HG03095 (cell line): Measurements from ENCODE around the gene ENO2.

Experiments
- ATAC-seq: cut with Tn5 transposase; IDR thresholded peaks from one replicate; pipeline ENCODE4 v1.9.1; 2021; ENCODE audit warnings: moderate library complexity; ENCODE audit not compliant: unreplicated experiment

Gene ENO2

DNA sequence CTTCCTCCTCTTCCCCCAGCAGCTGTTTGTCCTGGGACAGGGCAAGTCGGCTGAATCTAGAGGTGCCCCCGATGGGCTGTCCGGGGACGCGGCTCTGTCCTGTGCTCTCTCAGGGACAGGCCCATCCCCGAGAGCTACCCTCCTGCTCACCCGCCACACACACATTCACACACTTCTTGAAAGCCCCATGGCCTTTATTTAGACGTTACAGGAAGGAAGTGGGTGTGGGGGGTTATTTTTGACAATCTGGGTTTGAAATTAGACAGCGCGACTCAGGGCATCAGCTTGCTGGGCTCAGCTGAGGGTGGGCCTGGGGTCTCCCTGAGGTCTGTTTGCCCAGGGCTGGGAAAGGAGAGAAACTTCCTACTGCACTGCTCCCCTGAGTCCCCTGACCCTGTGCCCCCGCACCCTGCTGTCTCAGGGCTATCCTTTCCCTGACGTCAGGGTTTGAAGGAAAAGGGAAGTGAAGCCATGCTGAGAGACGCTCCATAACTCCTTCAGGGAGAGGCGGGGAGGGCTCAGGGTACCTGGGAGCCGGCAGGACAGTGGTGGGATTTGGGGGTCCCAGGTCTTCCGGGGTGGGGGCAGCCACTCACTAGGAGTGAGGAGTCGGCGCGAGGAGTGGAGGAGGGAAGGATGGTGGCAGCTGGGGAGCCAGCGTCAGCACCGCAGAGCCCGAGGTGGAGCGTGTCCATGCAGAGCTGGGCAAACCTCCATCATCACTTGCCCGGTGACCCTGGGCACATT lies 44.9 kb downstream of the ENO2 start:
- ATAC-seq = peak; percentile 45

DNA sequence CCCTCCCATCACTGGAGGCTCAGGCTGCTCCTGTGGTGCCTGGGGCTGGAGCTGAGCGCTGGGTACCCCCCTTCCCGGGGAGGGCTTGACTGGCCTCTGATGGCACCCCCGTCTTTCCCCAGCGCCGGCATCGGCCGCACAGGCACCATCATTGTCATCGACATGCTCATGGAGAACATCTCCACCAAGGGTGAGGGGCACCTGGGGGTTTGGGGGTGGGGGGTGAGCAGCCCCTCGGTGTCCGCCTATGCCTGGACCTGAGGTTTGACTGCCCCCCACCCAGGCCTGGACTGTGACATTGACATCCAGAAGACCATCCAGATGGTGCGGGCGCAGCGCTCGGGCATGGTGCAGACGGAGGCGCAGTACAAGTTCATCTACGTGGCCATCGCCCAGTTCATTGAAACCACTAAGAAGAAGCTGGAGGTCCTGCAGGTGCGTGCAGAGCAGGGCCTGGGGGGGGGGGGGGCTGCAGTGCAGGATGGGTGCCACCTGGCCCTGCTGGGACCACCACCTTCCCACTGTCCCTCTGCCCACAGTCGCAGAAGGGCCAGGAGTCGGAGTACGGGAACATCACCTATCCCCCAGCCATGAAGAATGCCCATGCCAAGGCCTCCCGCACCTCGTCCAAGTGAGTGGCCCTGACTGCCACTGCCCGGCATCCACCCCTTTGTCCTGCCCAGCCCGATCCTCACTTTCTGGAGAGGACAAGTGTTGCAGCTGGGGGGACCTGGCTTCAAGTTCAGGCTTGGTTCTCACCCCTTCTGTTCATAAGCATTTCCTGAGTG lies 45.6 kb downstream of the ENO2 start:
- ATAC-seq = no peak

GRCh38 chr12:6960593-6961277 lies 46.4 kb downstream of the ENO2 start:
- ATAC-seq = no peak

DNA sequence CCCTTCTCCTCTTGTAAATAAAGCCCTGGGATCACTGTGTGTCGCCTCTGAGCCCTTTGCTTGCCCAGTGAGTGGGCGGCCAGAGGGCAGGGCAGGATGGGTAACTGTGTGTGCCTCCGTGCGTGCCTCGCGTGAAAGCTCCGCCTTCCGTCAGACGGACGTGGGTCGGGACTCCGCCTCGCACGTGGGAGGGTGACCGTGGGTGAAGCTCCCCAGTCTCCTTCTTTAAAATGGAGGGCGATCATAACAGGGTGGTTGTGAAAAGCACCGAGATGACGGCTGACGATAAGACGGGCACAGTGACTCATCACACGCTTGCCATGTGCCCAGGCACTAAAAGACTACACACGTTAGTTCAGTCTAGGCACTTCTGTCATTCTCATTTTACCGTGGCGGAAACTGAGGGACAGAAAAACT lies 46.9 kb downstream of the ENO2 start:
- no peak for ATAC-seq

DNA sequence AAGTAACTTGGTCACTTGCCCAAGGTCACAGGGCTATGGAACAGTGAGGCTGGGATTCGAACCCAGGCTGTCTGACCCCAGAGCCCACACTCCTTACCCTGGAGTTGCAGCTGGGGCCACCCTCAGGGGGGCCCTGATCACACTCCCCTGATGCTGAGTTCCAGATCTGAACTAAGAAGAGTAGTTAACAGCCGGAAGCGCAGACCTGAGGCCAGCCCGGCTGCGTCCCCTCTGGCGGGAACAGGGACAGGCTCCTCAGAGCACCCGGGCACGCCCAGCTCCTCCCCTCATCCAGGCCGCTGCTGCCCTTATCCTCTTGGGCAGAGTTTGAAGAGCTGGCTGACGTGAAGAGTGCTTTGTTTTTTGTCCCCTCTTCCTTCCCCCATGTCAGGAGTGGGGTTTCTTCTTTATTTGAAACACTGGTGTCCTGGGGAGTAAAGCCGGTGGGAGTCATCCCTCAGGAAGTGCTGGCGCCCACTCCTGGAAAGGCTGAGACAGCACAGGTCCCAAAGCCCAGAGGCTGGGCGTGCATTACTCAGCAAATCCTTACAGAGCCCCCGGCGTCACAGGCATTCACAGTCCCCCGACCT lies 47.4 kb downstream of the ENO2 start:
- ATAC-seq = no peak

DNA sequence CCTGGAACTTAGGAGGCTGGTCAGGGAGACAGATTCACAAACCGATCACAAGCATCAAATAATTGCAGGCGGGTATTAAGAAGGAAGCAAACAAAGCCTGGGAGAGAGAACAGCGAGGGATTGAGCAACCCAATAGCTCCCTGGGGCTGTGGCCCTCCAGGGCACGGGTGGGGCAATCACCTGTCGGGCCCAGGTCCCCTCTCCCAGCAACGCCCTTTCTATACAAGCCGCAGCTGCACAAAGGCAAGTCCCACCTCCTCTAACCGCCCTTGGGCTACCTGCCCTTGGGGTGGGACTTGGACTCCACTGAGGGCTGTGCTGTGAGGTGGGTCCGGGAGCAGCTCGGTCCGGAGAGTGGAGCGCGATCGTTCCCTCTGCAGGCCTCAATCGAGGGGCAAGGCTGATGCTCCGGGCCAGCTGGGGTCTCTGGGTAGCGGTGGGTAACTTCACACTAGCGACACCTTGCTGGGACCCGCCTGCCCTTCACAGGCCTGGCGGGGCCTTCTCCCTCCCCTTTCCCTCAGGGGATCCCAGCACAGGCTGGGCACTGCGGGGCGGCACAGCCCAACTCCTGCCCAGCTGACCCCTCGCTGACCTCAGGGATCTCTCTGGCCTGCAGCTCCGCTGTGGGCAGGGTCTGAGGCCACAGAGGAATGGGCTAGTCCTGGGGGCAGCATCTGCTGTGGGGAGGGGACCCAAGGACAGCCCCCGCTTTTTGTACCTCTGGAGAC lies 48.1 kb downstream of the ENO2 start:
- no peak for ATAC-seq

DNA sequence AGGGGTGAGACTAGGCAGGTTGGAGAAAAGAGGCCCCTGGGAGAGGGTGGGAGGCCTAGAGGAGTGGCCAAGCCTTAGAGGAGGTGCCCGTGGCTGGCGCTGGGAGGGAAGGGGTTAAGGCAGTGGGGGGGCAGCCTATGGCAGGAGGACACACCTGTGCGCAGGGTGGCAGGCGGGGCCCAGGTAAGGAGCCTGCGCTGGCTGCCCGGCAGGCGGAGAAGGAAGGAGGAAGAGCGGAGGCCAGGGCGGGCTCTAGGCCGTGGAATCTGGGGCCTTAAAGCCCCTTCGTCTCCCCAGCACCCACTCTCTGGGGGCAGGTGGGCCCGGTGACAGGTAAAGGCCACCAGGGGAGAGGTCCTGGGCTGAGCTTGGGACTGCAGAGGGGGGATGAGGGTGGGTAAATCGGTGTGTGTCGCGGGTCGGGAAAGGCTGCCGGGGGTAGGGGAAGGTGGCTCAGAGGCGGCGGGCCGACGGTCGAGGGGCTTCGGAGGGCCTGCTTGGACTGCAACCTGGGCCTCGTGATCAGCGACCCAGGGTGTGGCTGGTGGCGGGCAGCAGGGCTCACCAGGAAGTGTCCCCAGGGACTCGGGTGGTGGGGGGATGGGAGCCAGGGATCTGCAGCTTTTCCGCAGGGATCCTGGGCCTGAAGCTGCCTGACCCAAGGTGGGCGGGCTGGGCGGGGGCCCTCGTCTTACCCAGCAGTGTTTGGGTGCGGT lies 48.8 kb downstream of the ENO2 start:
- ATAC-seq = no peak

- ATAC-seq = no peak
Observed at GRCh38 chr12:6963791-6964413, 49.5 kb downstream of the ENO2 start.

DNA sequence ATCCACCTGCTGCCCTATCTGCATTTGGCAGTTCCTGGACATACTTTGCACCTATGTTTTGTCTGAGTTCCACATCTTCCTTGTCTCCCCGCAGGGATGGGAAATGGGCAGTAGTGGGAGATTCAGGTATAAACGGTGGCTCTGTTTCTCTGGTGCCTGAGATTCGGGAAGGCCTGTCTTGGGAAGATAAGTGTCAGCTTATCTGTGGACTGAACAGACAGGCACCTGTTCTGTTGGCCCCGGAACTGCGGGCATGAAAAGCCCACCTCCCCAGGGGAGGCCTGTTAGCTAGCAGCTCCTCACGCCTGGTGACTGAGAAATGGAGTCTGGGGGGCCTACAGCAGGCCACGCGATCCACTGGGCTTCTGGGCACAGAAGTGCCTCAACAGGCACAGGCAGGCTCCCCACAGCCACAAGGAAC lies 50.2 kb downstream of the ENO2 start:
- no peak for ATAC-seq

- ATAC-seq = no peak
Observed at GRCh38 chr12:6965026-6965661, 50.8 kb downstream of the ENO2 start.

DNA sequence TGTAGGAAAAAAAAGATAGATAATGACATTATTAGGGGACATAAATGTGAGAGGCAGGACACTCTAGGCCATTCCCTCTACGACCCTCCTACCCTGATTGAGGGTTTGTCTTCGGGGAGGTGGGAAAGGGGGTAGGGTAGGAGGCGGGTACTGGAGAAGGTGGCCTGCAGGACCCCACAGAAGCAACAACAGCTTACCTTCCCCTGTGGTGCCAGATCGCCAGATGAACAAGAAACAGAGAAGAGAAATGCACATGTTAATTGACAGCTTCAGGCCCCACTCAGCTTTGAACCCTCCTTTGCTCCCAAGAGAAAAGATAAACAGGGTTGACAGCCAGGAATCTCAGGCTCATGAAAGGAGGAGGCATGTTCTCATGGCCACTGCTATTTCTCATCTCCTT lies 51.3 kb downstream of the ENO2 start:
- no peak for ATAC-seq

DNA sequence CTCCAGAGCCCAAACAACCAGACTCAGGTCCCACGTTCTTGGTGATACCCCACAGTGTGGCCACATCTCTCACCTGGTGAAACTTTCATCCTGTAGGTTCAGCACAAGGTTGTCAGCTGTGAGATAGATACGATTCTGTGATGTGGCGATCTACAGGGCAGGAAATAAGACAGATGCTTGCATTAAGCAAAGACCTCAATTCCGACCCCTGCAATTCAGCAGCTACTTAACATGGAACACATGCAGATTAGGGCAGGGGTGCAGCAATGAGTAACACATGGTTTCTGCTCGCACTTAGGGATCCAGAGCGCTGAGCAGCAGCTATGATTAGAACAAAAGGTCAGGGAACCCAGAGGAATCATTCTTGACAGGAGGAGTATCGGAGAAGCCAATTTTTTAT lies 52.0 kb downstream of the ENO2 start:
- no peak for ATAC-seq

DNA sequence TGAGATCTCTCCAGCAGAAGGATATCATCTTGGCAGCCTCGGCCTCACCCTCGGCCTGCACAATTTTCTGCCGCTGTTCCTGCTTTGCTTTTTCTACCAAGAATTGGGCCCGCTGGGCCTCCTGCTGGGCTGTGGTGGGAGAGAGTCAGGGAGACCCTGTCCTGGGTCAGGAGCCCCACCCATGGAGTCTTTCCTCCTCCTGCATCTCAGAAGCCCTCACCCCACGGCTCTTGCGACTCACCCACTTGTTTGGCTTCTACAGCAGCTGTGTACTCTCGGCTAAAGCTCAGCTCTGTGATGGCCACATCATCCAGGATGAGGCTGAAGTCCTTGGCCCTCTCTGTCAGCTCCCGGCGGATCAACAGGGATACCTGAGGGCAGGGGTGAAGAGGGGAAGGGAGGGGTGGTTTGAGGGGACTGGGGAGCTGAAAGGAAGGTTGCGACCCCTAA lies 53.3 kb downstream of the ENO2 start:
- no peak for ATAC-seq

GRCh38 chr12:6968426-6968825 lies 54.0 kb downstream of the ENO2 start:
- ATAC-seq = no peak

- ATAC-seq = peak; percentile 1
Observed at GRCh38 chr12:6970096-6970527, 55.7 kb downstream of the ENO2 start.
